Measurements from ENCODE around the gene PTPRM.

GRCh38 chr18:7661207-7661606 is 94.1 kb downstream of the PTPRM start:
- TF ChIP-seq CTCF (IDR thresholded peaks at IDR 0.05; ENCODE audit: poor library complexity, severe bottlenecking) (no peak), EZH2 (IDR thresholded peaks at IDR 0.05; ENCODE audit: borderline replicate concordance, insufficient read depth, low read length, poor library complexity, severe bottlenecking) (no peak), MXI1 (conservative IDR thresholded peaks at IDR 0.05; ENCODE audit: poor library complexity, severe bottlenecking) (no peak), REST (IDR thresholded peaks at IDR 0.05; ENCODE audit: borderline replicate concordance) (no peak), SMC3 (conservative IDR thresholded peaks at IDR 0.05; ENCODE audit: poor library complexity) (no peak), TAF1 (IDR thresholded peaks at IDR 0.05; ENCODE audit: low read depth) (no peak)
